H1 (cell line): ENCODE results near the gene KCNG3.

Experiments used
- CBX5 ChIP-seq: fragments of 300-800, 300-1000 bp; sonication (generic); IDR thresholded peaks from 2 replicates; pipeline ENCODE4 v1.7.1; 2016; ENCODE audit warnings: antibody characterized with exemption, low read length, low read depth
- CREB1 ChIP-seq: IDR thresholded peaks from 2 replicates; pipeline ENCODE4 v1.6.1; 2012; ENCODE audit warnings: inconsistent platforms
- EZH2 ChIP-seq: fragments of 200-600 bp; sonication (generic); IDR thresholded peaks from 2 replicates; pipeline ENCODE4 v1.7.1; 2012; ENCODE audit warnings: low read depth, mild to moderate bottlenecking, moderate library complexity, low read length, inconsistent platforms; ENCODE audit not compliant: severe bottlenecking
- HDAC2 ChIP-seq, 2 experiments: fragments of 300-600 bp in 1 of 2; sonication (generic) in 1 of 2; IDR thresholded peaks; 2 replicates each; pipeline ENCODE4 v1.6.1; 2011 to 2012; ENCODE audit warnings: low read depth in 2 of 2, low read length in 2 of 2, mild to moderate bottlenecking in 2 of 2, moderate library complexity in 2 of 2, borderline replicate concordance in 1 of 2, inconsistent platforms in 1 of 2
- MAFK ChIP-seq: IDR thresholded peaks from 2 replicates; pipeline ENCODE4 v1.6.1; 2012; ENCODE audit warnings: low read depth, mild to moderate bottlenecking, improper control_type of control experiment, low read length
- POLR2A ChIP-seq, 2 experiments: IDR thresholded peaks; 1 replicate in 1 of 2; 2 replicates in 1 of 2; pipeline ENCODE4 v1.6.1; 2011; ENCODE audit warnings: low read depth in 2 of 2, low read length in 2 of 2, mild to moderate bottlenecking in 2 of 2; ENCODE audit errors: control extremely low read depth in 1 of 2
- POLR2AphosphoS5 ChIP-seq: IDR thresholded peaks from 2 replicates; pipeline ENCODE4 v1.6.1; 2011; ENCODE audit warnings: low read depth, low read length
- RAD21 ChIP-seq, 2 experiments: IDR thresholded peaks in 1 of 2; conservative IDR thresholded peaks in 1 of 2; 2 replicates each; pipeline ENCODE4 v1.6.1; 2011; ENCODE audit warnings: low read depth in 2 of 2, low read length in 2 of 2, improper control_type of control experiment in 1 of 2, inconsistent platforms in 1 of 2, mild to moderate bottlenecking in 1 of 2, moderate library complexity in 1 of 2
- RNF2 ChIP-seq: fragments of 200-900, 300-1000 bp; sonication (generic); IDR thresholded peaks from 2 replicates; pipeline ENCODE4 v1.7.1; 2016; ENCODE audit warnings: borderline replicate concordance, low read depth, mild to moderate bottlenecking, antibody characterized with exemption, low read length; ENCODE audit not compliant: poor library complexity, severe bottlenecking; ENCODE audit errors: missing control alignments
- TAF1 ChIP-seq: IDR thresholded peaks from 2 replicates; pipeline ENCODE4 v1.6.1; 2011; ENCODE audit warnings: mild to moderate bottlenecking, low read depth, low read length
- TCF12 ChIP-seq: IDR thresholded peaks from 2 replicates; pipeline ENCODE4 v1.6.1; 2011; ENCODE audit warnings: low read depth, mild to moderate bottlenecking, low read length
- TF ChIP-seq, protein P1 (sequence below): IDR thresholded peaks from 2 replicates; pipeline ENCODE4 v1.6.1; 2012; ENCODE audit warnings: inconsistent platforms
- TF ChIP-seq, protein P2 (sequence below), 3 experiments: IDR thresholded peaks; 1 replicate in 2 of 3; 2 replicates in 1 of 3; pipeline versions ENCODE4 v1.5.1 to v1.6.1; 2011; ENCODE audit warnings: low read length in 3 of 3, mild to moderate bottlenecking in 3 of 3, inconsistent platforms in 2 of 3, low read depth in 1 of 3, moderate library complexity in 1 of 3; ENCODE audit not compliant: insufficient read depth in 1 of 3; ENCODE audit errors: control extremely low read depth in 1 of 3

DNA sequence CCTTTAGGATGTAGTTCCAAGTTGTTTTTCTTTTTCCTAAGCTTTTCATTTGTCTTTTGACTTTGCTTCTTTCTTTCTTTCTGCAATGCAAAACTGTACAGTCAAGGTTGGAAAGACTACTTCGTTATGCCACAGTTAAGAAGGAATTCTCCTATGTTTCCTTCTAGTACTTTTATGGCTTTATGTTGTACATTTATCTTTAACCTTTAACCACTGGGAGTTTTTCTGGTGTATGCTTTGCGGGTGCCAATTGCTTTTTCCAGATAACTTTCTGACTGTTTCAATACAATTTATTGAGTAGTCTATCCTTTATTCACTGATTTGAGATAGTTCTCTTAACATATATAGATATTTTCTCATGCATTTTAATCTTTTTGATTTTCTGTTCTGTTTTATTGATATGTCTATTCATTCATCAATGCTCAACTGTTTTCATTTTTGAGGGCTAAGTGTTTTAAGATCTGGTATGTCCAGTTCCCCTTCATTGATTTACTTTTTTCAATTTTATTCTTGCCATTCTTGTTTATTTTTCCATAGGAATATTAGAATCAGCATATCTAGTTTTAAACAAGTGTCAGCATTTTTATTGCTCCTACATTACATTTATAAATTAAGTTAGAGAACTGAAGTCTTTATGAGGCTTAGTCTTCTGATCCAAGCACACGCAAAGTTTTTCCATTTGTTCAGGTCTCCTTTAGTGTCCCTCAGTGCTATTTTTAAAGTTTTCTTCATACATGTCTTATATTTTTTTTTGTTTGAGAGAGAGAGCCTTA is 82.9 kb downstream of the KCNG3 start:
- TF ChIP-seq MAFK, result no peak
- no peak for TF ChIP-seq RAD21 (IDR thresholded peaks at IDR 0.05 in 1 of 2, conservative IDR thresholded peaks at IDR 0.05 in 1 of 2; ENCODE audit: low read depth in 2 of 2, low read length in 2 of 2)
- TF ChIP-seq RNF2, result no peak
- no peak for TF ChIP-seq TCF12
- no peak for TF ChIP-seq HDAC2 (IDR thresholded peaks at IDR 0.05; ENCODE audit: borderline replicate concordance in 1 of 2, low read depth in 2 of 2, low read length in 2 of 2)
- TF ChIP-seq POLR2A (IDR thresholded peaks at IDR 0.05; ENCODE audit: control extremely low read depth in 1 of 2, low read depth in 2 of 2, low read length in 2 of 2), result no peak
- no peak for TF ChIP-seq CREB1
- no peak for TF ChIP-seq CBX5
- no peak for TF ChIP-seq EZH2
- TF ChIP-seq, protein P1, sequence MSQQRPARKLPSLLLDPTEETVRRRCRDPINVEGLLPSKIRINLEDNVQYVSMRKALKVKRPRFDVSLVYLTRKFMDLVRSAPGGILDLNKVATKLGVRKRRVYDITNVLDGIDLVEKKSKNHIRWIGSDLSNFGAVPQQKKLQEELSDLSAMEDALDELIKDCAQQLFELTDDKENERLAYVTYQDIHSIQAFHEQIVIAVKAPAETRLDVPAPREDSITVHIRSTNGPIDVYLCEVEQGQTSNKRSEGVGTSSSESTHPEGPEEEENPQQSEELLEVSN, result no peak
- no peak for TF ChIP-seq POLR2AphosphoS5
- TF ChIP-seq, protein P2, sequence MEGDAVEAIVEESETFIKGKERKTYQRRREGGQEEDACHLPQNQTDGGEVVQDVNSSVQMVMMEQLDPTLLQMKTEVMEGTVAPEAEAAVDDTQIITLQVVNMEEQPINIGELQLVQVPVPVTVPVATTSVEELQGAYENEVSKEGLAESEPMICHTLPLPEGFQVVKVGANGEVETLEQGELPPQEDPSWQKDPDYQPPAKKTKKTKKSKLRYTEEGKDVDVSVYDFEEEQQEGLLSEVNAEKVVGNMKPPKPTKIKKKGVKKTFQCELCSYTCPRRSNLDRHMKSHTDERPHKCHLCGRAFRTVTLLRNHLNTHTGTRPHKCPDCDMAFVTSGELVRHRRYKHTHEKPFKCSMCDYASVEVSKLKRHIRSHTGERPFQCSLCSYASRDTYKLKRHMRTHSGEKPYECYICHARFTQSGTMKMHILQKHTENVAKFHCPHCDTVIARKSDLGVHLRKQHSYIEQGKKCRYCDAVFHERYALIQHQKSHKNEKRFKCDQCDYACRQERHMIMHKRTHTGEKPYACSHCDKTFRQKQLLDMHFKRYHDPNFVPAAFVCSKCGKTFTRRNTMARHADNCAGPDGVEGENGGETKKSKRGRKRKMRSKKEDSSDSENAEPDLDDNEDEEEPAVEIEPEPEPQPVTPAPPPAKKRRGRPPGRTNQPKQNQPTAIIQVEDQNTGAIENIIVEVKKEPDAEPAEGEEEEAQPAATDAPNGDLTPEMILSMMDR (IDR thresholded peaks at IDR 0.05; ENCODE audit: control extremely low read depth in 1 of 3, insufficient read depth in 1 of 3, low read depth in 1 of 3, low read length in 3 of 3), result no peak
- TF ChIP-seq TAF1, result no peak
